Ovary (tissue), 9 donors: Measurements from ENCODE around the gene SLC26A3. TPM values are rescaled to one million over a fixed set of nuclear protein-coding genes. Genes with fewer than 3 reads are reported as not detected.

Experiments
- DNase-seq, 5 donors: peaks; one replicate each; pipeline ENCODE4 v3.0.0-alpha.2; 2019 to 2020
- H3K27ac ChIP-seq, 2 donors: fragments of 200-600 bp; one replicate each; pipeline versions ENCODE4 v1.5.1 to v1.8.0; 2019 to 2022
- H3K27me3 ChIP-seq: fragments of 200-600 bp; one replicate; pipeline ENCODE4 v1.8.0; 2022
- H3K36me3 ChIP-seq: fragments of 200-600 bp; sonication (generic); one replicate; pipeline ENCODE4 v1.5.1; 2019
- H3K4me1 ChIP-seq: one replicate; pipeline ENCODE4 v1.8.1; 2013; ENCODE audit warnings: mild to moderate bottlenecking, moderate library complexity; ENCODE audit not compliant: insufficient read depth
- H3K4me3 ChIP-seq: fragments of 200-600 bp; sonication (generic); one replicate; pipeline ENCODE4 v1.5.1; 2017
- H3K9me3 ChIP-seq, 2 donors: fragments of 200-600 bp in 1 of 2; sonication (generic) in 1 of 2; one replicate each; pipeline versions ENCODE4 v1.5.1 to v1.8.1; 2013 to 2019; ENCODE audit warnings: mild to moderate bottlenecking in 1 of 2, moderate library complexity in 1 of 2
- CTCF ChIP-seq, 3 donors: fragments of 450-650 bp in 2 of 3; fragments of 200-600 bp in 1 of 3; IDR thresholded peaks; one replicate each; pipeline versions ENCODE4 v1.5.1 to v1.8.0; 2016 to 2022; ENCODE audit warnings: antibody characterized with exemption in 3 of 3, mild to moderate bottlenecking in 1 of 3
- EP300 ChIP-seq: sonication (generic); formaldehyde crosslinking; IDR thresholded peaks from one replicate; pipeline ENCODE4 v1.6.1; 2017; ENCODE audit warnings: antibody characterized with exemption
- POLR2A ChIP-seq: fragments of 450-650 bp; IDR thresholded peaks from one replicate; pipeline ENCODE4 v1.6.1; 2017; ENCODE audit warnings: antibody characterized with exemption, mild to moderate bottlenecking, moderate library complexity
- WGBS, 3 donors: extraction: QIAGEN DNeasy Blood & Tissue Kit in 1 of 3; methylation state at CpG; one replicate each; pipeline versions ENCODE4 v1.1.5 to v1.1.7; 2013 to 2017; 5-methylcytosine and 5-hydroxymethylcytosine counted together
- intact Hi-C, 4 donors: fragments of 100-400 bp; cut with DNase I; formaldehyde crosslinking; loops; one replicate each; pipeline versions ENCODE4 v1.11.0 to v1.15.1; 2022 to 2023
- polyA plus RNA-seq, 2 donors: library from polyadenylated mRNA; stranded (reverse); fragments of 200-250 nt in 1 of 2; fragments of 350-450 nt in 1 of 2; fragmentation: Illumina TruSeq in 1 of 2; extraction: RNeasy Lipid Tissue Mini Kit (QIAGEN cat#74804) in 1 of 2; gene quantifications; one replicate each; pipeline ENCODE4 v1.2.3, GENCODE V29; 2013 to 2014
- total RNA-seq, 7 donors: library from RNA; depleted of rRNA in 2 of 7; stranded (reverse); fragments of >200 nt in 2 of 7; fragmentation: NEBNext Ultra II Directional in 3 of 7; extraction: Animal tissue kit (Norgen Biotek cat#: 25700) in 3 of 7; gene quantifications; one replicate each; pipeline versions ENCODE4 v1.1.0 to v1.2.4, GENCODE V29; 2016 to 2023
- donor health status: DM: no; HTN: no; CAD: no; lungs with moderate emphysema.
- donor health status: DM: no; HTN: no; CAD: no.
- donor health status: Bipolar disorder and iron deficiency.
- donor health status: DM: yes; HTN: yes; CAD: no.
- donor health status: DM: no; HTN: no; CAD: no.
- donor health status: DM: yes; HTN: yes; CAD: no.

Gene SLC26A3
- total and polyA plus RNA-seq, 9 donors, result 0.06 to 1.9 (median 0.38) TPM; not detected in 3

- TF ChIP-seq POLR2A, result no peak
- no peak for TF ChIP-seq EP300
- no peak for TF ChIP-seq CTCF (IDR thresholded peaks at IDR 0.05)
- WGBS, 3 donors, result 62 to 69% (median 67%) methylated on average over 3 of the region's 3 CpGs
- Histone ChIP-seq H3K4me3 (no peak overlapping the region), H3K27me3 (no peaks in the 10 kb centered on the region), H3K9me3 (no peaks in the 10 kb centered on the region), H3K4me1 (peaks cover 7% of the 10 kb centered on the region), H3K36me3 (no peaks in the 10 kb centered on the region), H3K27ac (no peak overlapping the region)
- intact Hi-C loops, result no loop called here
- no peak for DNase-seq
Measured at GRCh38 chr7:107746006-107746405, 57.0 kb downstream of the SLC26A3 start.

DNA sequence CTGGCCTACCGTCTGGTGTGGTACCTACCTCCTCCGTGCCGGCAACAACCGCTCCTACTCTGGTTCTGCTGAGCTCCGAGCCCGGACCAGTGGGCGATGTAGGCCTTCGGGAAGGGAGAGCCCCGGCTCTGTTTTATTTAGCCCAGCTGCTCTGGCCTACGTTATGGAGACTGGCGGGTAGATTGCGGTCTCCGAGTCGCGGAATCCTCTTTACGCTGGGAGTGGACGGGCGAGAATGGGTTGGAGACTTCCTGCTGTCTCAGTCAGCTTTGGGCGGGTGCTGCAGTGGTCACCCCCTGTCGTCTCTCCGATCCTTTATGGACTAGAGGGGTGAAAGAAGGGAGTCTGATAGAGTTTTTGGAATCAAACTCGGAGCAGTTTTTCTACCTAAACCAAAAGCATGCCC lies 58.7 kb downstream of the SLC26A3 start:
- Histone ChIP-seq H3K36me3 (no peaks in the 10 kb centered on the region), H3K27me3 (no peaks in the 10 kb centered on the region), H3K9me3 (no peaks in the 10 kb centered on the region), H3K4me1 (peaks cover 7% of the 10 kb centered on the region), H3K4me3 (peak overlapping the region; percentile 95), H3K27ac (peak overlapping the region; percentile 82 to 96)
- DNase-seq, result no peak
- intact Hi-C loops, result loop anchor here in 1 of 4 donors (5.0 kb wide), 1 partner anchor 128 kb away; no protein-coding TSS in a partner anchor
- WGBS, 3 donors, result 0 to 1% (median 1%) methylated on average over 22 of the region's 22 CpGs
- TF ChIP-seq POLR2A (no peak), CTCF (IDR thresholded peaks at IDR 0.05) (no peak), EP300 (no peak)

- TF ChIP-seq EP300 (no peak), CTCF (IDR thresholded peaks at IDR 0.05) (peak; percentile 71 to 92 (median 90)), POLR2A (peak; percentile 73)
- intact Hi-C loops, result loop anchor here in 1 of 4 donors (5.0 kb wide), 1 partner anchor 129 kb away; no protein-coding TSS in a partner anchor
- Histone ChIP-seq H3K36me3 (no peaks in the 10 kb centered on the region), H3K9me3 (no peaks in the 10 kb centered on the region), H3K4me3 (peak within 1 kb of the TSS; percentile 95), H3K4me1 (peaks cover 7% of the 10 kb centered on the region), H3K27me3 (no peaks in the 10 kb centered on the region), H3K27ac (peak within 1 kb of the TSS; percentile 82 to 96)
- WGBS, 3 donors, result 0 to 1% (median 0%) methylated on average over 49 to 56 of the region's 56 CpGs
- DNase-seq, result peak; percentile 95 to 99 (median 97)
Measured at GRCh38 chr7:107743567-107744344, 59.3 kb downstream of the SLC26A3 start, which contains the start of gene CBLL1. Gene CBLL1, plus strand, starts transcription at chr7:107744142. Its CDS starts 22 bp downstream, at chr7:107744164.

GRCh38 chr7:107742678-107743566 lies 60.1 kb downstream of the SLC26A3 start:
- Histone ChIP-seq H3K4me1 (peaks cover 7% of the 10 kb centered on the region), H3K27me3 (no peaks in the 10 kb centered on the region), H3K27ac (peak overlapping the region; percentile 82 to 96), H3K36me3 (no peaks in the 10 kb centered on the region), H3K9me3 (no peaks in the 10 kb centered on the region), H3K4me3 (peak overlapping the region; percentile 95)
- 16 to 20% (median 17%) methylated on average over 29 of the region's 29 CpGs for WGBS, 3 donors
- intact Hi-C loops, result loop anchor here in 1 of 4 donors (5.0 kb wide), 1 partner anchor 129 kb away; no protein-coding TSS in a partner anchor
- peak in 3 of 5 donors; percentile 17 to 66 (median 66) for DNase-seq
- TF ChIP-seq POLR2A (no peak), CTCF (IDR thresholded peaks at IDR 0.05) (no peak), EP300 (no peak)
